DND-41 (cell line): ENCODE results near the gene HDAC11.

Experiments
- ATAC-seq: fragments of 200-7000 bp; cut with Tn5 transposase; 3 replicates; pipeline ENCODE4 v1.9.1; 2021; ENCODE audit warnings: low read depth; ENCODE audit not compliant: insufficient read depth
- DNase-seq: peaks from one replicate; pipeline ENCODE4 v3.0.0-alpha.2; 2020
- H2AFZ ChIP-seq: 2 replicates; pipeline ENCODE4 v1.6.0; 2012; ENCODE audit warnings: low read depth, low read length
- H3K27ac ChIP-seq: 2 replicates; pipeline ENCODE4 v1.5.1; 2012; ENCODE audit warnings: low read length, inconsistent platforms
- H3K27me3 ChIP-seq: fragments of 200-600 bp; sonication (generic); 2 replicates; pipeline ENCODE4 v1.6.0; 2012; ENCODE audit warnings: low read length, mild to moderate bottlenecking, inconsistent platforms; ENCODE audit not compliant: insufficient read depth, poor library complexity
- H3K36me3 ChIP-seq: 2 replicates; pipeline ENCODE4 v1.5.1; 2012; ENCODE audit warnings: low read length, inconsistent platforms; ENCODE audit not compliant: insufficient read depth
- H3K4me1 ChIP-seq: 2 replicates; pipeline ENCODE4 v1.5.1; 2012; ENCODE audit warnings: mild to moderate bottlenecking, low read length; ENCODE audit not compliant: insufficient read depth
- H3K4me2 ChIP-seq: 2 replicates; pipeline ENCODE4 v1.6.0; 2012; ENCODE audit warnings: mild to moderate bottlenecking, moderate library complexity, low read length, inconsistent platforms; ENCODE audit not compliant: insufficient read depth
- H3K4me3 ChIP-seq, 2 experiments: fragments of 200-600 bp in 1 of 2; shearing (Covaris generic) in 1 of 2; 2 replicates each; pipeline ENCODE4 v1.5.1; 2012 to 2016; ENCODE audit warnings: inconsistent platforms in 2 of 2, low read length in 2 of 2, mild to moderate bottlenecking in 2 of 2, low read depth in 1 of 2, moderate library complexity in 1 of 2
- H3K79me2 ChIP-seq: 2 replicates; pipeline ENCODE4 v1.6.0; 2012; ENCODE audit warnings: low read length, inconsistent platforms; ENCODE audit not compliant: insufficient read depth
- H3K9ac ChIP-seq: 2 replicates; pipeline ENCODE4 v1.6.0; 2012; ENCODE audit warnings: low read depth, mild to moderate bottlenecking, inconsistent platforms, low read length, moderate library complexity
- H3K9me3 ChIP-seq: 2 replicates; pipeline ENCODE4 v1.5.1; 2012; ENCODE audit warnings: low read length, moderate library complexity, mild to moderate bottlenecking, inconsistent platforms; ENCODE audit not compliant: insufficient read depth, severe bottlenecking
- H4K20me1 ChIP-seq: 2 replicates; pipeline ENCODE4 v1.6.0; 2012; ENCODE audit warnings: low read length; ENCODE audit not compliant: insufficient read depth
- EZH2 ChIP-seq: IDR thresholded peaks from 3 replicates; pipeline ENCODE4 v1.6.1; 2012; ENCODE audit warnings: borderline replicate concordance, low read depth, mild to moderate bottlenecking, moderate library complexity, low read length, inconsistent platforms; ENCODE audit not compliant: severe bottlenecking
- TF ChIP-seq, protein P1 (sequence below): IDR thresholded peaks from 2 replicates; pipeline ENCODE4 v1.5.1; 2012; ENCODE audit warnings: borderline replicate concordance, low read length, moderate library complexity, mild to moderate bottlenecking; ENCODE audit not compliant: poor library complexity, severe bottlenecking; ENCODE audit errors: extremely low read depth

Gene HDAC11

DNA sequence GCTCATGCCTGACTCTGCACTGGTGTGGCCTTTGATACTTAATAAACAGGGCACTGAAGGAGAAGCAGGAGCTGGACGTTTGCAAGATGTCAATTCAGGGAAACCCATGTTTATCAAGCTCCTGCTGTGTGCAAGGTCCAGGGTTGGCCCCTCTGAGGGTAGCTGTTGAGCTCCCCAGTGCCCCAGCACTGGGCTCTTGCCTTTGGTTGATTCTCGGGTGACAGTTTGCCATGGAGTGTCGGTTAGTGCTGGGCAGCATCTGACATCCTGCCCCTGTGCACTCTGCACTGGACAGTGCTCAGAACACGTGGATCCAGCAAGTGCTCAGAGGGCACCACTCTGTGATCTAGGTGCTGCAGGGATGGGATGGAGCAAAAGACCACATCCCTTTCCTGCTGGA, 7.3 kb downstream of the HDAC11 start:
- Histone ChIP-seq H3K9me3 (no peaks in the 10 kb centered on the region), H3K79me2 (no peaks in the 10 kb centered on the region), H3K27ac (no peak overlapping the region), H3K4me1 (peaks cover 13% of the 10 kb centered on the region), H3K4me3 (no peak overlapping the region), H3K27me3 (no peaks in the 10 kb centered on the region), H3K4me2 (no peak overlapping the region), H4K20me1 (no peaks in the 10 kb centered on the region), H3K9ac (no peak overlapping the region), H2AFZ (no peak overlapping the region), H3K36me3 (no peaks in the 10 kb centered on the region)
- DNase-seq (no peak), ATAC-seq (no peak)
- TF ChIP-seq EZH2, result no peak
- TF ChIP-seq, protein P1, sequence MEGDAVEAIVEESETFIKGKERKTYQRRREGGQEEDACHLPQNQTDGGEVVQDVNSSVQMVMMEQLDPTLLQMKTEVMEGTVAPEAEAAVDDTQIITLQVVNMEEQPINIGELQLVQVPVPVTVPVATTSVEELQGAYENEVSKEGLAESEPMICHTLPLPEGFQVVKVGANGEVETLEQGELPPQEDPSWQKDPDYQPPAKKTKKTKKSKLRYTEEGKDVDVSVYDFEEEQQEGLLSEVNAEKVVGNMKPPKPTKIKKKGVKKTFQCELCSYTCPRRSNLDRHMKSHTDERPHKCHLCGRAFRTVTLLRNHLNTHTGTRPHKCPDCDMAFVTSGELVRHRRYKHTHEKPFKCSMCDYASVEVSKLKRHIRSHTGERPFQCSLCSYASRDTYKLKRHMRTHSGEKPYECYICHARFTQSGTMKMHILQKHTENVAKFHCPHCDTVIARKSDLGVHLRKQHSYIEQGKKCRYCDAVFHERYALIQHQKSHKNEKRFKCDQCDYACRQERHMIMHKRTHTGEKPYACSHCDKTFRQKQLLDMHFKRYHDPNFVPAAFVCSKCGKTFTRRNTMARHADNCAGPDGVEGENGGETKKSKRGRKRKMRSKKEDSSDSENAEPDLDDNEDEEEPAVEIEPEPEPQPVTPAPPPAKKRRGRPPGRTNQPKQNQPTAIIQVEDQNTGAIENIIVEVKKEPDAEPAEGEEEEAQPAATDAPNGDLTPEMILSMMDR, result no peak

- H3K27me3 ChIP-seq, result no peaks in the 10 kb centered on the region
- no peaks in the 10 kb centered on the region; the same call in 1 of the 2 replicates for H4K20me1 ChIP-seq
- no peak for TF ChIP-seq EZH2
- TF ChIP-seq, protein P1, result no peak
- H3K79me2 ChIP-seq, result no peaks in the 10 kb centered on the region
- DNase-seq, result no peak
- no peaks in the 10 kb centered on the region; the same call in 1 of the 2 replicates for H3K4me1 ChIP-seq
- no peaks in the 10 kb centered on the region for H3K36me3 ChIP-seq
- H3K9me3 ChIP-seq, result no peaks in the 10 kb centered on the region
- H3K4me3 ChIP-seq, result no peak overlapping the region
- no peak overlapping the region for H3K4me2 ChIP-seq
- no peak overlapping the region for H2AFZ ChIP-seq
- no peak overlapping the region for H3K27ac ChIP-seq
- no peak for ATAC-seq
- H3K9ac ChIP-seq, result no peak overlapping the region
These were observed 11.3 kb downstream of the HDAC11 start for GRCh38 chr3:13491206-13491974.

DNA sequence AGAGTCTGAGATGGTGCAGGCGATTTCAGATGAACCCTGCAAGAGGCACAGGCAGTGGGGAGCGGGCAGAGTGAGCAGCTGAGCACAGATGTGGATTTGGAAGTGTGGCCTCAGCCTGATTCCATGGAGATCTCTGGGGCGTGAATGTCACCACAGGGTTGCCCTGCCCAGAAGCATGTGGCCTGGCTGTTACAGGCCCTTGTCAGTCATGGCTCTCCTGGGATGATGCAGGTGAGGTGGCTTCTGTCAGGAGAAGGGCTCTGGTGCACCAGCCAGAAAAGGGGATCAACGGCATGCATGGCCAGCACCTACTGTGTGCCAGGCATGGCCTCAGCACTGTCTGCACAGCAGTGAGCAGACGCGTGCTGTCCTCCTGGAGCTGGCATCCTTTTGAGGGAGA, 11.9 kb downstream of the HDAC11 start:
- Histone ChIP-seq H4K20me1 (no peaks in the 10 kb centered on the region; the same call in 1 of the 2 replicates), H2AFZ (no peak overlapping the region), H3K9ac (no peak overlapping the region), H3K4me3 (no peak overlapping the region), H3K79me2 (no peaks in the 10 kb centered on the region), H3K36me3 (no peaks in the 10 kb centered on the region), H3K27ac (no peak overlapping the region), H3K4me2 (no peak overlapping the region), H3K9me3 (no peaks in the 10 kb centered on the region), H3K4me1 (no peaks in the 10 kb centered on the region; the same call in 1 of the 2 replicates), H3K27me3 (no peaks in the 10 kb centered on the region)
- TF ChIP-seq EZH2, result no peak
- TF ChIP-seq, protein P1, result no peak
- ATAC-seq (no peak), DNase-seq (no peak)
